ENCODE results near the gene RALGAPB.

GRCh38 chr20:38445901-38446425 lies 26.7 kb upstream of the RALGAPB start:
- no peak for TF ChIP-seq ZNF263 (CRISPR knock-in tag; IDR thresholded peaks at IDR 0.05; ENCODE audit: low read depth)
- TF ChIP-seq CTCF (IDR thresholded peaks at IDR 0.05) = no peak
- no peak for TF ChIP-seq E2F5 (CRISPR knock-in tag; IDR thresholded peaks at IDR 0.05)
- no peak for TF ChIP-seq MAX (CRISPR knock-in tag; IDR thresholded peaks at IDR 0.05)
- TF ChIP-seq JUN (CRISPR knock-in tag; IDR thresholded peaks at IDR 0.05) = no peak
- no peak for TF ChIP-seq ZMAT4 (CRISPR knock-in tag; IDR thresholded peaks at IDR 0.05)
- no peak for TF ChIP-seq E2F1 (CRISPR knock-in tag; IDR thresholded peaks at IDR 0.05)
- no peak for TF ChIP-seq KAT7 (CRISPR knock-in tag; IDR thresholded peaks at IDR 0.05; ENCODE audit: borderline replicate concordance)
